Right hindlimb (tissue), 1 donor: Measurements from ENCODE around the gene PDXK.
"Not testable (repeated sequence)": the region's sequence is repeated elsewhere in the genome, so short reads cannot be mapped to it uniquely, and the experiment has no call there.

Experiments used
- DNase-seq: peaks from one replicate; pipeline ENCODE4 v3.0.0-alpha.2; 2018

PDXK gene

GRCh38 chr21:43718872-43719747, at the start of gene PDXK:
Gene PDXK, plus strand, starts transcription at chr21:43719129. Its CDS starts 166 bp downstream, at chr21:43719295.
- peak; percentile 93 for DNase-seq

DNA sequence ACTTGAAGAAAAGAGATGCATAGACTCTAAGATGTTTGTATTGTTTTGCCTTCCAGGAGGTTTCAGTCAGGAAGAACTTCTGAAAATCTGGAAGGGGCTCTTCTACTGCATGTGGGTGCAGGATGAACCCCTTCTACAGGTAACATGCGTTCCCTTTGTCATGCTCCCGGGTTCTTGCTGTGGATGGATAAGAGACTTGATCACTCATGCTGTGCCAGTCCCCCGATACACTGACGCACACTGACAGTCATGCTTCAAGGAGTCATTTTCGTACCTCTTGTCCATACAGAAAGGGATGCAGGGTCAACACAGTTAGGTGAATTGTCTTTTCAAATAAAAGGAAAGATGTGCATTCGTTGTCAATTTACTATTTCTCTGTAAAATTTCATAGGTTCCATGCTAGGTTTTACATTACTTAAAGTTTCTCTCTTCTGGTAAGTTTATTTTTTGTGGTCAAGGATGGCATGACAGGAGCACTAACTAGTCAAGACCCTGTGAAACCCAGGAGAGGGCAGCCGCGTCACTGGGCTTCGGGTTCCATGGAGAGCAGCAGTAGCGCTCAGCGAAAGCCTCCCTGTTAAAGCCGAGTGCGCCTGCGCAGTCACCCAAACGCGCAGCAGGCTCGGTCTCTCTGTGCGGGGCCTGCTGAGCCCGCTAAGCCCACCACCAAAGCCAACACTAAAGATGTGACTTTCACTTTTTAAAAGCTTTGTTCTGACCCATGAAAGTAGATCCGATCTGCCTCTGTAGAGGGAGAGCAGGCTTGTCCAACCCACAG, 48.9 kb upstream of the PDXK start:
- no peak for DNase-seq

- DNase-seq = no peak
These were observed 43.1 kb upstream of the PDXK start for GRCh38 chr21:43675871-43676270.

DNA sequence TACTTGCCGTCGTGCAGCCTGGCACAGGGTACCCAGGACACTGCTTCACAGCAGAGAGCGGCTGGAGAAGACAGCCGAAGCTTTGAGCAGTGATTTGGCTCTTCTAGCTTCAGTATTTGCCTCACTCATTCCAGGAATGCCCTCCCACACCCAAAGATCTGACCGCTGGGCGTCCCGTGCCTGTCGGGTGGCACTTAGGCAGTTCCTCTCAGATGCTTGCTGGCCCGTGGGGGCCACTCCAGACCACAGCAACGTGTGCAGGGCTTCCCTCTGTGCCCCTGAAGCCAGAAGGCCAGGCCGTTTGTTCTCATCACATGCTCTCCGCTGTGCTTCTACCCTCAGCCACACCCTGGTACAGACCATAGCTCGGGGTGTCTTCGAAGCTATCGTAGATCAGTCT, 42.5 kb upstream of the PDXK start:
- no peak for DNase-seq

DNA sequence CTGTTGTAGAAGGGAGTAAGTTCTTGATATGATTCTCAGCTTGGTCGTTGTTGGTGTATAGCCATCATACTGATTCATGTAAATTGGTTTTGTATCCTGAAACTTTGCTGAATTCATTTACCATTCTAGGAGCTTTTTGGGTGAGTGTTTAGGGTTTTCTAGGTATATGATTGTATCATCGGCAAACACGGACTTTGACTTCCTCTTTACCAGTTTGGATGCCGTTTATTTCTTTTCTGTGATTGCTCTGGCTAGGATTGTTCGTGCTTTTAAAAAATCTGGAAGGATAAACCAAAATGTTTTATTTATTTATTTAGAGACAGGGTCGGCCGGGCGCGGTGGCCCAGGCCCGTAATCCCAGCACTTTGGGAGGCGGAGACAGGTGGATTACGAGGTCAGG, 39.0 kb upstream of the PDXK start:
- DNase-seq = no peak

- not testable (repeated sequence) for DNase-seq
These were observed 38.5 kb upstream of the PDXK start for GRCh38 chr21:43680421-43680820.

DNA sequence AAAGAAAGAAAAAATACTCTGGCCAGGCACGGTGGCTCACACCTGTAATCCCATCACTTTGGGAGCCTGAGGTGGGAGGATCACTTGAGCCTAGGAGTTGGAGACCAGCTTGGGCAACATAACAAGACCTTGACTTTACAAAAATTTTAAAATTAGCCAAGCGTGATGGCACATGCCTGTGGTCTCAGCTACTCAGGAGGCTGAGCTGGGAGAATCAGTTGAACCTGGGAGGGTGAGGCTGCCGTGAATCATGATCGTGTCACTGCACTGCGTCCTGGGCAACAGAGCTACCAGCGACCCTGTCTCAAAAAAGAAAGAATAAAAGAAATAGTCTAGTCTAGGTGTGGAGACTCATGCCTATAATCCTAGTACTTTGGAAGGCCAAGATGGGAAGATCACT, 37.3 kb upstream of the PDXK start:
- no peak for DNase-seq

DNA sequence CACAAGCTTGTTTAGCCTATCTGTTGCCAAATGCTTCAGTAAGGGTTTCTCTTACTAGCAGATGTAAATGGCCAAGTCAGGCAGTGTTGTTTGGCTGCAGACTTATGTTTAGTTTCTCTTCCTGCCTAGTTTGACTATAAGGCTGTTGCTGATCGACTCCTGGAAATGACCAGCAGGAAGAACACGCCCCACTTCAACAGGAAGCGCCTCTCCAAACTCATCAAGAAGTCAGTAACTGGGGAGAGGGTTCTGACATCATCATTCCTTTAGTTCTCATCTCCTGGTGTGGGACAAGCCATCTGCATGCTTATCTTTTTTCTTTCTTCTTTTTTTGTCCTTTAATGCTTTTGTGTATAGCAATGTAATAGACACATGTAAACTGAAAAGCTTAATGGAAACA, 34.5 kb upstream of the PDXK start:
- no peak for DNase-seq

DNA sequence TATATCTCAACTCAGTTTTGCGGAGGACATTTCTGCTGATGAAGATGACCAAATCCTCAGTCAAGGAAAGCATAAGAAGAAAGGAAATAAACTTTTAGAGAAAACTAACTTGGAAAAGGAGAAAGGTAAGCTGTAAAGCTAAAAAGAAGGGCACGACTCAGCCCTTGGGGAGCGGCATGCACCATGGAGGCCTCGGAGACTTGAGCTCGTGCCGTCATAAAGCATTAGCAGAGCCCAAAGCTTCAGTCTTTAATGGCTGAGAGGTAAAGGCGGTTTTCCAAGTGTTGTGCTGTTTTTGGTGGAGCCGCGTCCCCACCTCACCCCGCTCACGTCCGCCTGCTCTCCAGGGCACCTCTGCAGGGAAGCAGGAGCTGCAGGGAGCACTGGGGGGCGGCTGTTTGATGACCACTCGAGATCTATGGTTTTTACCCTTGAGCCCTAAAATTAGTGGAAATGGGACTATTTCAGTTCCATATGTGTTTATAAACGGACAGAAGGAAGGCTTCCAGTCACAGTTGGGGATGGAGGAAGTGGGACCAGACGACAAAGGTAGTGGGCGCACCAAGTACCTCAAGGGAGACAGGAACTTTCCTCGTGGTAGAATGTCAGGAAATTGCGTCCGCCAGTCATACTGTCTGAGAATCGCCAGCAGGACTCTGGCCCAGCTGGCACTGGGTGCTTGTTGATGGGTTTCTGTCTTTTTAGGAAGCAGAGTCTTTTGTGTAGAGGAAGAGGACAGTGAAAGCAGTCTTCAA, 31.9 kb upstream of the PDXK start:
- no peak for DNase-seq

- DNase-seq = no peak
These were observed 31.1 kb upstream of the PDXK start for GRCh38 chr21:43687566-43688399.

- no peak for DNase-seq
These were observed 30.0 kb upstream of the PDXK start for GRCh38 chr21:43688906-43689305.

DNA sequence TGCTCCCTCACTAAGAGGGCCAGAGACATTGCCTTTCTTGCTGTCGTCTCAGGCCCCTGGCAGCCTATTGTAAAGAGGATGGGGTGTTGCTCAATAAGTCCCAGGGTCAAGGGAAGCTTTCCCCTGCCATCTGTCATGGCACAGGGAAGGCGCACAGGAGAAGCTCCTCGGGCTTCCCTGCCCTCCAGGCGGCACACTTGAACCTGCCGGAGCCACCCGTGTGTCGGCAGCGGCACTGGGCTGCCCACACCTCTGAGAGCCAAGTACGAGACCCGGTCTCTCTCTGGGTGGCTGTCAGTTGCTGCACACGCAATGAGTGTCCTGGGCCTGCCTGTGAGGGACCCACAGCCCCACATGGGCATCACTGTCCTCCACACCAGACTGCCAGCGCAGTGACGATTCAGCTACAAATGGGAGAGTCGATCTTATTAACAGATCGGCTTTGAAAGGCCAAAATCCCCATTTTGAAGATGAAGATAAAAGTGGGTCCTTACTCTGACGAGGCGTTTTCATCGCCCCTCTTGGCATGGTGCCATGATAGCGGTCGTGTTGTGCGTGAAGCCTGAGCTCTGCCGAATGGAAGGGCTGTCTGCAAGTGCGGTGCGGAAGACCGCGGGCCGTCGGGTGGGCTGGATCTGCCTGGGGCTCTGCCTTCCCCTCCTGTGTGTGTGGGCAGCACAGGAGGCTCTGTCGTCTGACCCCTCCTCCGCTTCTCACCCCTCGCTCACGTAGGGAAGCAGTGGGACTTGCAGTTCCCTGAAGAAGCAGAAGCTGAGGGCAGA, 29.2 kb upstream of the PDXK start:
- DNase-seq = no peak

- DNase-seq = no peak
These were observed 28.6 kb upstream of the PDXK start for GRCh38 chr21:43690346-43690745.

DNA sequence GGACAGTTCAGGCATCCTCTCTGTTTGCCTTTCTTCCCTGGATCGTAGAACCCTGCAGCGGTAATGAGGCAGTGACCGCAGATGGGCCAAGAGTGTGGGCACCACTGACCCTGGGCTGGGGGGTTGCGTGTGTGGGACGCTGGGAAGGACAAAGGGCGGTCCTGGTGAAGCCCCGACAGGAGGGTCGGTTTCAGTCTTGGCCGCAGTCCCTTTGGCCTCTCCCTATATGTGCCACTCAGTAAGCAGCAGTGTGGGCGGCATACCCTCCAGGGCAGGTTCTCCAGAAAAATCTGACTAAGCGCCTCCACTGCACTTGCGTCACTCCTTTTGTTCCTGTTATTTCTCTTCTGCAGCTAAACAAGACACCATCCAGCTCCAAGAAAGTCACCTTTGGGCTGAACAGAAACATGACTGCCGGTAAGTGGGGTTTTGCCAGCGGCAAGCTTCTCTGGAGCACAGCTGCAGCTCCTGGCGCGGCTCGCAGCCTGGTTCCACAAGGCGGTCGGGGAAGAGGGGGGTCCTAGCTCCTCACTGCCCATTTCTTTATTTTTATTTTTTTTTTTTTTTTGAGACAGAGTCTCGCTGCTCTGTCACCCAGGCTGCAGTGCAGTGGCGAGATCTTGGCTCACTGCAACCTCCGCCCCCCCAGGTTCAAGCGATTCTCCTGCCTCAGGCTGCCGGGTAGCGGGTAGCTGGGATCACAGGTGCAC, 27.7 kb upstream of the PDXK start:
- DNase-seq = no peak

DNA sequence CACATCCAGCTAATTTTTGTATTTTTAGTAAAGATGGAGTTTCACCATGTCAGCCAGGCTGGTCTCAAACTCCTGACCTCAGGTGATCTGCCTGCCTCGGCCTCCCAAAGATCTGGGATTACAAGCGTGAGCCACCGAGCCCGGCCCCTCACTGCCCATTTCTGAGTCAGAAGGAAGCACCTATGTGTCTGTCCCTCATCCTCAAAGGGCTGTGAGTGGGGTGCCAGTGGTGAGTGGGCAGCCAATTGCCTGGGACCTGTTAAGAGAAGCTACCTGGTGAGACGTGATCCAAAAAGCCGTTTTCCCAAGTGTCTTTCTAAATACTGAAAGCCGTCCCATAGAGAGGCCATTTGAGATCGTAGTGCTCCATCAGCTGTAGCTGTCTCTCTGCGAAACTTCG, 27.1 kb upstream of the PDXK start:
- no peak for DNase-seq

DNA sequence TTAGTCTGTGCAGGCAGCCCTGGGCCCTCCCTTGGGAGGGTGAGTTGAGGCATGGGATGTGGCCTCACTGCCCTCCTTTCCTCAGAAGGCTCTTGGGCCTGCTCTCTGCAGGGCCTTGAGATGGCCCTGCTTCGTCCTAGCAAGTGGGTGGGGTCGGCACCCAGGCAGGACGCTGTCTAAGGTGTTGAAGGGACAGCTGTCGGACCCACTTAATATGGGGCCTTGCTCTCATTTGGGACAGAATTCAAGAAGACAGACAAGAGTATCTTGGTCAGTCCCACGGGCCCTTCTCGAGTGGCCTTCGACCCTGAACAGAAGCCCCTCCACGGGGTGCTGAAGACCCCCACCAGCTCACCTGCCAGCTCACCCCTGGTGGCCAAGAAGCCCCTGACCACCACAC, 26.0 kb upstream of the PDXK start:
- DNase-seq = no peak

DNA sequence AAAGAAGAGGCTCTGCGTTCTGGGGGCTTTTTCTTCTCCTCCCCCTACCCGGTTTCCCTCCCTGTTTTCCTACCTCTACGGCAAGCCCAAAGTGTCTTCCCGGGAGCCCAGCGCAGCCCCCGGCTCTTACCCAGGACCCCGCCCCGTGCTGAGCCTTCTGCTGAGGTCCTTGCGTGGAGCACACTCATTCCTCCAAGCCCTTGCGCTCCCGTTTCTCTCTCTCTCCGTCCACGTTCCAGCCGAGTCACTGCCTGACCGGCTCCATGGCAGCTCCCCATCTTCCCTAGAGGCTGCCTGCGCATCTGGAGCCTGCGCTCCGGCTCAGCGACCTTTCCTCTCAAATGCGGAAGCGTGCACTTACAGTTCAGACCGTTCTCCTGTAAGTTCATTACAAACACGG, 24.9 kb upstream of the PDXK start:
- DNase-seq = no peak

- DNase-seq = no peak
These were observed 24.4 kb upstream of the PDXK start for GRCh38 chr21:43694437-43695079.

DNA sequence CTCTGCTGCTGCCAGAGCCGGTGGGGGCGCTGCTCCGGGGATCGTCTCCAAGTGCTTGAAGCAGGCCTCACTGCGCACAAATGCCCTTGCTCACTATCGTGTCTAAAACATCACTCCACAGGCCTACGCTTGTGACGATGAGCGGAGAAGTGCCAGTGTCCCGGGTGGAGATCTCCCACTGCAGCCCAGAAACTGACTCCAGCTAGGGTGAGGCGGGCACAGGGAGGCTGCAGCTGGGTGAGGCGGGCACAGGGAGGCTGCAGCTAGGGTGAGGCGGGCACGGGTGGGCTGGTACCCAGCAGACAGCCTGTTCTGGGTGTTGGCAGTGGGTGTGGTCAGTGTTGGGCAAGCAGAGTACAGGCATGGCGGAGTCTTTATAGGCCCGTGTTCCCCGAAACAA, 22.7 kb upstream of the PDXK start:
- no peak for DNase-seq
